Muscle of leg (tissue), 11 donors: ENCODE data around the gene GABPA. TPM values are rescaled to one million over a fixed set of nuclear protein-coding genes. Genes with fewer than 3 reads are reported as not detected.

Source experiments
- DNase-seq: peaks from one replicate; pipeline ENCODE4 v3.0.0; 2013
- H3K27ac ChIP-seq: one replicate; pipeline ENCODE4 v1.5.1; 2013; ENCODE audit warnings: mild to moderate bottlenecking, low read length, control low read depth
- H3K27me3 ChIP-seq: one replicate; pipeline ENCODE4 v1.6.1; 2013; ENCODE audit warnings: low read length; ENCODE audit not compliant: control insufficient read depth, insufficient read depth
- H3K36me3 ChIP-seq: one replicate; pipeline ENCODE4 v1.6.1; 2013; ENCODE audit warnings: low read length; ENCODE audit not compliant: control insufficient read depth, insufficient read depth
- H3K4me1 ChIP-seq: one replicate; pipeline ENCODE4 v1.6.1; 2013; ENCODE audit warnings: low read length; ENCODE audit not compliant: control insufficient read depth, insufficient read depth
- H3K4me3 ChIP-seq: one replicate; pipeline ENCODE4 v1.5.1; 2013; ENCODE audit warnings: low read length, control low read depth
- H3K9me3 ChIP-seq: replicated peaks from 2 replicates; pipeline ENCODE4 v1.6.1; 2013; ENCODE audit warnings: low read depth, low read length; ENCODE audit not compliant: control insufficient read depth
- WGBS: methylation state at CpG from one replicate; pipeline ENCODE4 v1.1.5; 2013; ENCODE audit warnings: missing lambda C conversion rate; ENCODE audit not compliant: insufficient coverage; 5-methylcytosine and 5-hydroxymethylcytosine counted together
- polyA plus RNA-seq, 8 donors: library from polyadenylated mRNA; unstranded; fragments of 120-200 nt; gene quantifications; one replicate each; pipeline versions ENCODE4 v1.2.1 to v1.2.3, GENCODE V29; 2013; ENCODE audit warnings: inconsistent platforms in 1 of 8, low replicate concordance in 1 of 8; ENCODE audit not compliant: insufficient read length in 8 of 8, insufficient read depth in 1 of 8
- total RNA-seq: library from RNA; stranded (reverse); fragments of 120-200 nt; gene quantifications from one replicate; pipeline ENCODE4 v1.2.4, GENCODE V29; 2013

Gene GABPA
- total and polyA plus RNA-seq, 9 donors, result 23.2 to 39.7 (median 29.6) TPM

DNA sequence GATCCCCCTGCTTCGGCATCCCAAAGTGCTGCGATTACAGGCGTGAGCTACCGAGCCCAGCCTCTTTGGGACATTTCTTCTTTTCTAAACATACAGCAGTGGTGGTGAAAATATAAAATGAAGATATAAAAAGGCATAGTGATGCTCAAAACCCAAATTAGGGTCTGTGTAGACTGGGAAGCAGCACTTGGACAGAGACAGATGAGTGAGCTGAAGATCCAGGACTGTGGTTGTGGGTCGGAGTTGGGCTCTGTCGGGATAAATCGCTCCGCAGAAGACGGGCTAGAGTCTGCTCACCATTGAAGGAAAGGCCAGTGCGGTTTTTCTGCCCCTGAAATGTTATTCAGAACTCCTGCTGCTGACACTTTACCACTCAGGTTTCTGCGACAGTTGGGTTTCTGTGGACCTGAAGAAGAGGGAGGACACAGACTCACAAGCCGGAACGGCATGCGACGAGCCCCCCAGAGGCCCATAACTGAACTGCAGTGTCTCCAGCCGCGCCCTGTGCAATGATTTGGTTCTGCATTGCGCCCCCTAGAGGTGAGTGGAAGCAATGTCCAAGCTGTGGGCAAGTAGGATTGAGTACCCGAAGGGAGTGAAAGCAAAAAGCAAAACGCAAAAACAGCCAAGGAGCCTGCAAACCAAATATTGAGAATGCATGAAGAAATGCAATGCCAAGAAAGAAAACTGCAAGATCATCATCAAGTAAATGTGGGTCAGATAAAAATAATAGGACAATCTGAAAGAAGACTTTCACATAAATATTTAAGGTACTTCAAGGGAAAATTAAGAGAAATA, 66.6 kb downstream of the GABPA start:
- no peak overlapping the region for H3K27ac ChIP-seq
- no peak overlapping the region for H3K4me3 ChIP-seq
- H3K4me1 ChIP-seq, result no peaks in the 10 kb centered on the region
- no peaks in the 10 kb centered on the region for H3K27me3 ChIP-seq
- 25% methylated on average over 13 of the region's 20 CpGs for WGBS
- DNase-seq, result peak; percentile 85
- H3K36me3 ChIP-seq, result no peaks in the 10 kb centered on the region
- no peaks in the 10 kb centered on the region for H3K9me3 ChIP-seq

- Histone ChIP-seq H3K27ac (no peak overlapping the region), H3K36me3 (no peaks in the 10 kb centered on the region), H3K27me3 (no peaks in the 10 kb centered on the region), H3K4me1 (no peaks in the 10 kb centered on the region), H3K4me3 (no peak overlapping the region), H3K9me3 (no peaks in the 10 kb centered on the region)
- DNase-seq, result no peak
- 71% methylated on average over 2 of the region's 4 CpGs for WGBS
These were observed 71.3 kb downstream of the GABPA start for GRCh38 chr21:25806060-25806459.

DNA sequence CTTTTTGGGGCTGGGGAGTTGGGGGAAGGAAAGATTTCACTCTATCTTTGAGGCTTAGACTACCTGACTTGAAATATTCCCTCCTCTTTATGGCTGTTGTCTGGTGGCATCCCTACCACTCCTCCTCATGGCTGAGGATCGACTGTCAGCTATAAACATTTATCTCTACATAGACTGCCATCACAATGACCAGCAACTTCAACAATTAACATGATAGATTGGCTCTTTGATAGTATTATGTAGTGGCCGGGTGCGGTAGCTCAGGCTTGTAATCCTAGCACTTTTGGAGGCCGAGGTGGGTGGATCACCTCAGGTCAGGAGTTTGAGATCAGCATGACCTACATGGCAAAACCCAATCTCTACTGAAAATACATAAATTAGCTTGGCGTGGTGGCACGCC, 72.4 kb downstream of the GABPA start:
- WGBS, result no CpG with 5 or more reads among the region's 6 CpGs
- no peaks in the 10 kb centered on the region for H3K9me3 ChIP-seq
- no peaks in the 10 kb centered on the region for H3K27me3 ChIP-seq
- no peak overlapping the region for H3K4me3 ChIP-seq
- no peaks in the 10 kb centered on the region for H3K4me1 ChIP-seq
- H3K36me3 ChIP-seq, result no peaks in the 10 kb centered on the region
- DNase-seq, result no peak
- H3K27ac ChIP-seq, result no peak overlapping the region

DNA sequence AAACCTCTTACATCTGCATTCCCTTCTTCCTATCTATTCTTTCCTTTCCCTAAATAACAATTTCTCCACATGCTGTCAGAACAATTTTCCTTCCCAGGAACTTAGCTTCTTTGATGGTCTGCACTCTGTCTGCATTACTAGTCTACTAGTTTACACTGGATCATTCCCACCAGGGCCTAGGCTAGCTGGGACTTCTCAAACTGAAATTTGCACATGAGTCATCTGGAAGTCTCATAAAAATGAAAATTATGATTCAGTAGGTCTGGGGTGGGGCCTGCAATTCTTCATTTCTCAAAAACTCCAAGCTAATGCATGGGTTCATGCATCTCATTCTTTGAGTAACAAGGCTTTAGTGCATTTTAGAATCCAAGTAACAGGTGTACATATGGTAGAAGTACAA, 74.2 kb downstream of the GABPA start:
- H3K9me3 ChIP-seq, result no peaks in the 10 kb centered on the region
- no peaks in the 10 kb centered on the region for H3K4me1 ChIP-seq
- H3K27me3 ChIP-seq, result no peaks in the 10 kb centered on the region
- H3K4me3 ChIP-seq, result no peak overlapping the region
- DNase-seq, result no peak
- no peak overlapping the region for H3K27ac ChIP-seq
- no peaks in the 10 kb centered on the region for H3K36me3 ChIP-seq

DNA sequence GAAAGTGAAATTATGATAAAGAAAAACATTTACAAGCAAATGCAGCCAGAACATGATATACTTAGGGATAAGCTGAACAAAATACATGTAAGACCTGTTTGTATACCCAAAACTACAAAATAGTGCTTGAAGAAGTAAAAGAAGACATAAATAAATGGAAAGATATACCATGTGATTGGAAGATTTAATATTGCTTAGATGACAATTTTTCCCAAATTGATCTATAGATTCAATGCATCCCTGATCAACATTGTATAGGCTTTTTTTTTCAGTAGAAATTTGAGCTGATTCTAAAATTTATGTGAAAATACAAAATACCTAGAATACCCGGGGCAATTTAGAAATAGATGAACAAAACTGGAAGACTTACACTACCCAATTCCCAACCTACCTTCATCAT, 76.4 kb downstream of the GABPA start:
- Histone ChIP-seq H3K4me1 (no peaks in the 10 kb centered on the region), H3K4me3 (no peak overlapping the region), H3K36me3 (no peaks in the 10 kb centered on the region), H3K27ac (no peak overlapping the region), H3K27me3 (no peaks in the 10 kb centered on the region), H3K9me3 (no peaks in the 10 kb centered on the region)
- no CpG with 5 or more reads among the region's 1 CpG for WGBS
- DNase-seq, result no peak

- DNase-seq, result no peak
- WGBS, result no CpG with 5 or more reads among the region's 1 CpG
- no peak overlapping the region for H3K4me3 ChIP-seq
- H3K27ac ChIP-seq, result no peak overlapping the region
- no peaks in the 10 kb centered on the region for H3K36me3 ChIP-seq
- H3K9me3 ChIP-seq, result no peaks in the 10 kb centered on the region
- no peaks in the 10 kb centered on the region for H3K27me3 ChIP-seq
- H3K4me1 ChIP-seq, result no peaks in the 10 kb centered on the region
These were observed 79.1 kb downstream of the GABPA start for GRCh38 chr21:25813917-25814316.

DNA sequence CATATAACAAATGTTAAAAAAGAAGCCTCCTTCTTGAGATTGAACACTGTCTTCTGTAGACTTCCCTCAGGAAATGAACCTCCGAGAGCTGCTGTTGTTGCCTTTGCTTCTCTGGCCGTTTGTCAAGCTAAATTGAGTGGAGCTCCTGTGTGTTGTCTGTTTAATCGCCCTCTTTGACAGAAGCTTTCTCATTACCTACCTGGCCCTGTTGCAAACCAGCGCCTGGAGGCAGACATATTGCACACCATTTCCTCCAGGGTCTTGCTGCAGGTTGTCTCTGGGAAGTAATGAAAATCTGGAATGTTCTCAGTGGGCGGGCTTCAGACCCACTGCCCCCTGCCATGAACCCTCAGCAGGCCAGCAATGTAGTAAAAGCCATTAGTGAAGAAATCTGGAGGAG, 83.3 kb downstream of the GABPA start:
- Histone ChIP-seq H3K27me3 (no peaks in the 10 kb centered on the region), H3K4me1 (no peaks in the 10 kb centered on the region), H3K4me3 (no peak overlapping the region), H3K27ac (no peak overlapping the region), H3K9me3 (no peaks in the 10 kb centered on the region), H3K36me3 (no peaks in the 10 kb centered on the region)
- DNase-seq, result no peak
- 0% methylated on average over 1 of the region's 5 CpGs for WGBS

DNA sequence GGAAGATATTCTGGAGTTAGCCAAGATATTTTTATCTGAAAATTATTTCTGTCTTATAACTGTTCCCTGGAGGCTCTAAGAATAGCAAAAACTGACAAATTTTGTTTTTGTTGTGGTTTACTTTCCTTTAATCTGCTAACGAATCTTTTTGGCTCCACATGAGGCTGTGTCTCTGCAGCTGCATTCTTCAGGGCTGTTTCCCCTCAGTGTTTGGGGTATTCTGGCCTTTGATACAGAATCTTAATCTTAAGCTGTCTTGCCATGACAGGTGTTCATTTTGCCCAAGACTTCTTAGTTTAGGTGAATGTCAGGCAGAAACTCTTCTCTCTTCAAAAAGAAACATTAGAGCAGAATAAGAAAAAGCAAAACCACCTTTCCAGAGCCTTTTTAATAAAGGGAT, 83.8 kb downstream of the GABPA start:
- Histone ChIP-seq H3K36me3 (no peaks in the 10 kb centered on the region), H3K4me3 (no peak overlapping the region), H3K9me3 (no peaks in the 10 kb centered on the region), H3K4me1 (no peaks in the 10 kb centered on the region), H3K27me3 (no peaks in the 10 kb centered on the region), H3K27ac (no peak overlapping the region)
- no peak for DNase-seq
- 40% methylated on average over 1 of the region's 1 CpG for WGBS

Other genes starting within 250 kb of the GABPA start
- gene MRPL39, start 127.5 kb upstream of the GABPA start, total RNA-seq, result 37.5 TPM
- 10 to 100 TPM; 26.7 to 31.0 (median 29.3) TPM for gene MRPL39, start 127.5 kb upstream of the GABPA start, polyA plus RNA-seq
- 18.7 TPM for gene JAM2, start 95.7 kb upstream of the GABPA start, total RNA-seq
- 10 to 100 TPM; 39.6 to 50.7 (median 42.3) TPM for gene JAM2, start 95.7 kb upstream of the GABPA start, polyA plus RNA-seq
- gene ATP5PF, start 68 bp upstream of the GABPA start, total RNA-seq, result 144 TPM
- 100 to 1,000 TPM; 242 to 301 (median 273) TPM for gene ATP5PF, start 68 bp upstream of the GABPA start, polyA plus RNA-seq